NCI-H146 treated with DMSO at 0.1 percent for 48 hours (cell line): ENCODE measurements around the gene ZNF423.

Experiments used
- DNase-seq: peaks from one replicate; lab custom pipeline; 2025; ENCODE audit not compliant: unreplicated experiment; lab: John Stamatoyannopoulos, UW

Gene ZNF423

GRCh38 chr16:49826515-49826914 is 29.4 kb downstream of the ZNF423 start:
- DNase-seq = no peak

DNA sequence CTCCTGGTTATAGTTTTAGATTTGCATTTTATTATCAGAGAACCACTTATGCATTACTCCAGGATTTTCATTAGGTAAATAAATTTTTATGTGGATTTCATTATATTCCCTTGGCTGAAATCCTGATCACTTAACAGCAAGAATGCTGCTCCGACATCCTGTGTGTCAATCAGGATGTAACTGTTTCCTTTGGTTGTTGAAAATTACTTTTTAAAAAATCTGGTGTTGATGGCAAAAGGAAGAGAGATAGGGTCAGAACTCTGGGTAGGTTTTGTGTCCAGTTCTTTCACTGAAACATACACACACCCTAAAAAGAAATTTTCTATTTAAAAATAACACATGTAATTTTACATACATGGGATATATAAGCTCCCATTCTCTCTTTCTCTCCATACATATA is 30.9 kb downstream of the ZNF423 start:
- no peak for DNase-seq

GRCh38 chr16:49824593-49824992 is 31.3 kb downstream of the ZNF423 start:
- DNase-seq = no peak

GRCh38 chr16:49822649-49823370 is 33.1 kb downstream of the ZNF423 start:
- DNase-seq = no peak

DNA sequence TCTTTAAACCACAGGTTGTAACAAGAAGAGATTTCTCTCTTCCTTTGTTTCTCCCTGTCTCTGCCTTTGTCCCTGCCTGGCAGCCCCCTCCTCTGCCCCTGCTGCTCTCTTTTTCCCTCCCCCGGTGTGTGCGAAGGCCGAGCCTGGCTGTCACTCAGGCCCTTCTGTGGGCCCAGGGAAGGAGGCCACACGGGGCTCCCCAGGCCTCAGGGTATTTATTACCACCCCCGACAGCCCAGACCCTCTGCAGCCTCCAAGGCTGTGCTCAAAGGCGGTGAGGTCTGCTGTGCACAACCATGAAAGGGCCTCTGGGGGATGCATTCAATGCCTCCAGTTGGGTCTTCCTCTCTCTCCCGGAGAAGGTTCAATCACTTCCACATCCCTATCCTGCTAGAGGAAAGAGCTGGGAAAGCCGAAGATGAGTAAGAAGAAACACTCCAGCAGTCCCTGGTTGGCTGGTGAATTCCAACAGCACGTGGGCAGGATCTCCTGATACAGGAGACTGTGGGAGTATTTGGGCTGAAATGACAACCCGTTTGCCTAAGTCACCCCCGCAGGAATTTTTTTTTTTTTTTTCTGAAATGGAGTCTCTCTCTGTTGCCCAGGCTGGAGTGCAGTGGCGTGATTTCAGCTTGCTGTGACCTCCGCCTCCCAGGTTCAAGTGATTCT is 34.2 kb downstream of the ZNF423 start:
- DNase-seq = no peak

- no peak for DNase-seq
Observed at GRCh38 chr16:49821156-49821555, 34.8 kb downstream of the ZNF423 start.

GRCh38 chr16:49817754-49818507 is 38.0 kb downstream of the ZNF423 start:
- no peak for DNase-seq

DNA sequence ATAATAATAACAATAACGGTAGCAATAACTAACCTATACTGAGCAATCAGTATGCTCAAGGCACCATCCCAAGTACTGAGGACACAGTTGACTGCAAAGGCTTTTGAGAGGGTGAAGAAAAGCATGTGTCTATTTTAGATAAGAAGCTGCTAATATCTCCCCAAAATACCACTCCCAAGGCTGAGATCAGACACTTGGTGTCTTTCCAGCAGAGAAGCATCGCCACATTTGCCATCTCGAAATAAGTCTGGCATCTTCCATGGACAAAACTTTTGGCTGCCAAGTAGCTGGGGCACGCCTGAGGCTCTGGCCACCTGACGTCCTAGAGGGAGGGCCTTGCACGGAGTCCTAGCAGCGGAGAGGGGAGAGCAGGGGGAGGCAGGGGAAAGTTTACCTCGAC is 39.0 kb downstream of the ZNF423 start:
- no peak for DNase-seq

- no peak for DNase-seq
Observed at GRCh38 chr16:49811644-49812334, 44.1 kb downstream of the ZNF423 start.

DNA sequence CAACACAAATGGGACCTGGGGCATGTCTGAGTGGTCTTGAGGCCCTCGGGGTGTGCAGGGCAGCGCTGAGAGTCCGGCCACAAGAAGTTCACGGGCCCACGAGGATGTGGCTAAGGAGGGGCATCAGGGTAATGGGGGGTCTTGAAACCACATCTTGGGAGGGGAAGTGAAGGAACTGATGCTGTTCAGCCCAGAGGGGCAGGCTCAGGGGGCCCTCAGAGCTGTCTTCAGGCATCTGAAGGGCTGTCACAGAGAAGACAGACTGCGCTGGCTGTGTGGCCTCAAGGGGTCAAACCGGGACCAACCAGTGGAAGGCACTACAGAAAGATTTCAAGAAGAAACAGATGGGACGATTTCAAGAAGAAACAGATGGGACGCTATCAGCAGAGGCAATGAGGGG is 45.1 kb downstream of the ZNF423 start:
- no peak for DNase-seq

- DNase-seq = no peak
Observed at GRCh38 chr16:49809561-49809960, 46.4 kb downstream of the ZNF423 start.

DNA sequence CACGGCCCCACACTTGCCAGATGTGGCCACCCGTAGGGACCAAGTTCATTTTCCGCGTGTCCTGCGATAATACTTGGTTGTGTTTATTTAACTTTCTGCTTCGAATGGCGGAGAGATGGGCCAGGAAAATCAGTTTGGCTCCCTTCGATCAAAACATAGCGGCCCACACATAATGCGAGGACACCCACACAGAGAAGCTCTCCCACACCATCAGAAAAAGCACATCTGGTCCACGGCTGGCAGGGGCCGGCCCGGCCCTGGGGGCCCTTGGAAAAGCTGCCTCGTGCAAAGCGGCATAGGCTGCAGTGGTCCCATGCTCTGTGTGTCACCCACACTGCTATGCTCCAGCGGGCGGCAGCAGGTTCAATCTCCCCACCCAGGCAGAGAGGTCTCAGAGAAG is 46.9 kb downstream of the ZNF423 start:
- DNase-seq = no peak

DNA sequence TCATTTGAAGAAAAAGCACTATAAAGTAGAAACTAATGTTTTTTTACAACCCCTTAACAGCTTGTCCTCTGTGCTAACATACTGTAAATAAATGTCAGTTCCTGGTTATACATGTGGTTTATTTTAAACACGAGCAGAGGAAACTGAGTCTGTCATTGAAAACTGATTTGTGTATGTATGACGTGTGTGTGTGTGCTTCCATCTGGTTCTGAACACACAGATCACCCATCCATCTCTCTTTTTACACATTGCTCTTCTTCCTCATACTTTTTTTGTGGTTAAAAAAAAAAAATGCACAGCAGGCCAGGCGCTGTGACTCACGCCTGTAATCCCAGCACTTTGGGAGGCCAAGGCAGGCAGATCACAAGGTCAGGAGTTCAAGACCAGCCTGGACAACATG is 49.5 kb downstream of the ZNF423 start:
- DNase-seq = no peak

- DNase-seq = no peak
Observed at GRCh38 chr16:49801290-49801689, 54.6 kb downstream of the ZNF423 start.

DNA sequence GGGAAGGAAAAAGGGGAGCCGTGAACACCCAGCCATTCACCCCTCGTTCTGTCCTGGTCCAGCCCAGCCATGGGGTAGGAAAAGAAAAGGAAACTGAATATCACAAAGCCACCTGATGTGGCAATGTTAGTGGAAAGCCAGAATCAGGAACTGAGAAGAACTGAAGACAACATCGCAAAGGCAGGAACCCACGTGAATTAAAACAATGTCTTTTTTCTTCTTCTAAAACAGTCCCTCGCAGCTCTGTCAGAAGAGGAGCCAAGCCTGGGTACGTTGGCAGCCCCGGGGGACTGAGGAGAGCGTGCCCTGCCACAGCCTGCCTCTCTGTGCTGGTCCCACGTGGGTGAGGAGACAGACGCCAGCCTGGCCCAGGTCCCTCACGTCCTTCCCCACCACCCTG is 55.0 kb downstream of the ZNF423 start:
- no peak for DNase-seq

- no peak for DNase-seq
Observed at GRCh38 chr16:49800441-49800840, 55.5 kb downstream of the ZNF423 start.

DNA sequence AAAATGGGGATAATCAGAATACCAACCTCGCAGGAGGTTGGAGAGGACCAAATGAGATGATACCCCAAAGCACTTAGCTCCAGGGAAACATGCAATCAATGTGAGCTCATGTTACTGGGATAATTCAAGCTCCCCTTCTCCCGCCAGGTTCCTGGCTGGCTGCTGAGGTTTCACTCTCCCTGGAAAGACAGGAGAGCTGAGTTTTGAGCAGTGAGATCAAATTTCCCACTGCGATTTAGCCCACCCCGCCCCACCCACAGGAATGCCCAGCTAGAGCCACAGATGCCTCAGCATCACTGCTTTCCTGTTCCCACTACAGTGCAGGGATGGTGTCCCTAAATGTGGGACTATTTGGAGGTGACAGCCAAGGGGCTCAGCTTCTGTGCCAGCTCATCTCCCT is 56.7 kb downstream of the ZNF423 start:
- no peak for DNase-seq

- no peak for DNase-seq
Observed at GRCh38 chr16:49795513-49795912, 60.4 kb downstream of the ZNF423 start.

DNA sequence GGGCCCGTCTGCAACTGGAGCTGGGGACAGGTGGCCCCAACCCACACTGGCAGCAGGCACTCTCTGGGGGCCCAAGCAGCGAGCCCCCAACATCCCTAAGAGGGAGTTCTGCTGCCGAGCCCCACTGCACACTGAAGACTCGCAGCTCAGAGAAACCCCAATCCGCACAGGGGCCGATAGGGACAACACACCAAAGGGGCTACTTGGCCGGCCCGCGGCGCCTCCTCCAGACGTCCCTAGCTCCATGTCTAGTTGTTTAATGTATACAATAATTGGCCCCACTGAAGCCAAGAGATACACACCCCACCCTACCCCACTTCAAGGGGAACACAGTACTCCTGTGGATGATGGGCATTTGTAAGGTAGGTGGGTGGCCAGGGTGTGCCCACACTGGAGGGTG is 62.7 kb downstream of the ZNF423 start:
- DNase-seq = no peak

DNA sequence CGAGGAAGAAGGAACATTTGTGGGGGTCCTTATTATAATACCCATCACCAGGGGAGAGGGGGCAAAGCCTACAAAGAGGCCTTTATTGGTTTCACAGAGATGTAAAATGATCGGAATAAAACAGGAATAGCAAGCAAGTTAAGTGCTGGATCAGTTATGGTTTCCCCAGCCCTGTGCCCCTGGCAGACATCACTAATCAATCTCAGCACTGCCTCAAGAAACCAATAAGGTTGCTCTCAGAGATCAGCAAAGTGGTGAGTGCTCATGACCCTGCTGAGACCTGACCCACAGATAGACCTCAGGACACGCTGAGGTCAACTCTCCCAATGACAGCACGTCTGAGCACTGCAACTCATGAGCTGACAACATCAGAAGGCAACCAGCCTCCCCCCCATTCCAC is 66.3 kb downstream of the ZNF423 start:
- DNase-seq = no peak

- no peak for DNase-seq
Observed at GRCh38 chr16:49788986-49789385, 66.9 kb downstream of the ZNF423 start.

- no peak for DNase-seq
Observed at GRCh38 chr16:49788572-49788971, 67.3 kb downstream of the ZNF423 start.
